Fibroblast of lung (primary cell): Measurements from ENCODE around the gene TLE5. TPM values are rescaled to one million over a fixed set of nuclear protein-coding genes. Genes with fewer than 3 reads are reported as not detected.
A peak's percentile ranks its signal among the peaks of the same experiment; 100 is the strongest.

Experiments
- DNase-seq, 2 donors: peaks; one replicate each; pipeline versions ENCODE4 v3.0.0 to v3.0.0-alpha.2; 2010; ENCODE audit warnings: low read depth in 2 of 2
- H2AFZ ChIP-seq: 2 replicates; pipeline ENCODE4 v1.5.1; 2012; ENCODE audit warnings: low read length, control low read depth, inconsistent platforms
- H3K27ac ChIP-seq: 2 replicates; pipeline ENCODE4 v1.5.1; 2011; ENCODE audit warnings: low read length, control low read depth; ENCODE audit not compliant: insufficient read depth
- H3K27me3 ChIP-seq: 2 replicates; pipeline ENCODE4 v1.5.1; 2011; ENCODE audit warnings: mild to moderate bottlenecking, low read length; ENCODE audit not compliant: control insufficient read depth, insufficient read depth
- H3K36me3 ChIP-seq: 2 replicates; pipeline ENCODE4 v1.5.1; 2011; ENCODE audit warnings: low read length; ENCODE audit not compliant: control insufficient read depth, insufficient read depth
- H3K4me1 ChIP-seq: 2 replicates; pipeline ENCODE4 v1.5.1; 2011; ENCODE audit warnings: low read length; ENCODE audit not compliant: control insufficient read depth, insufficient read depth; ENCODE audit errors: extremely low read depth
- H3K4me2 ChIP-seq: 2 replicates; pipeline ENCODE4 v1.5.1; 2011; ENCODE audit warnings: low read length, control low read depth; ENCODE audit not compliant: insufficient read depth; ENCODE audit errors: extremely low read depth
- H3K4me3 ChIP-seq, 4 experiments: fragments of 200-600 bp in 1 of 4; sonication (generic) in 1 of 4; replicated peaks in 1 of 4; 2 replicates each; pipeline ENCODE4 v1.5.1; 2011 to 2016; ENCODE audit warnings: low read length in 4 of 4, low read depth in 3 of 4, mild to moderate bottlenecking in 3 of 4, control low read depth in 2 of 4, inconsistent platforms in 1 of 4, mixed read lengths in 1 of 4; ENCODE audit not compliant: insufficient read depth in 1 of 4; ENCODE audit errors: control extremely low read depth in 1 of 4
- H3K79me2 ChIP-seq: 2 replicates; pipeline ENCODE4 v1.5.1; 2012; ENCODE audit warnings: mild to moderate bottlenecking, low read length, inconsistent platforms; ENCODE audit not compliant: control insufficient read depth, insufficient read depth
- H3K9ac ChIP-seq: 2 replicates; pipeline ENCODE4 v1.5.1; 2011; ENCODE audit warnings: mild to moderate bottlenecking, low read length, control low read depth; ENCODE audit not compliant: insufficient read depth
- H3K9me3 ChIP-seq: 2 replicates; pipeline ENCODE4 v1.5.1; 2012; ENCODE audit warnings: low read depth, low read length; ENCODE audit not compliant: control insufficient read depth, insufficient read depth
- H4K20me1 ChIP-seq: 2 replicates; pipeline ENCODE4 v1.5.1; 2011; ENCODE audit warnings: low read length; ENCODE audit not compliant: control insufficient read depth, insufficient read depth; ENCODE audit errors: extremely low read depth
- CTCF ChIP-seq, 2 donors: IDR thresholded peaks in 1 of 2; conservative IDR thresholded peaks in 1 of 2; 1 replicate in 1 of 2; 2 replicates in 1 of 2; pipeline ENCODE4 v1.5.1; 2011 to 2012; ENCODE audit warnings: low read length in 2 of 2, control low read depth in 1 of 2, inconsistent platforms in 1 of 2, low read depth in 1 of 2, mild to moderate bottlenecking in 1 of 2
- EZH2 ChIP-seq: IDR thresholded peaks from 2 replicates; pipeline ENCODE4 v1.5.1; 2012; ENCODE audit warnings: low read length, control low read depth, mild to moderate bottlenecking; ENCODE audit errors: missing control alignments
- polyA plus RNA-seq, 2 donors: library from polyadenylated mRNA; depleted of rRNA in 1 of 2; stranded (reverse) in 1 of 2; unstranded in 1 of 2; fragments of >200 nt; gene quantifications; 2 replicates each; pipeline ENCODE4 v1.2.1, GENCODE V29; 2011 to 2012; ENCODE audit warnings: missing spikeins in 1 of 2
- total RNA-seq: library from RNA; depleted of rRNA; stranded (reverse); fragments of >200 nt; gene quantifications from 2 replicates; pipeline ENCODE4 v1.2.1, GENCODE V29; 2014

Gene TLE5
- total and polyA plus RNA-seq, 2 donors (not counting 1 experiment from before 2014, with no cell fraction given): 173 to 319 TPM

GRCh38 chr19:3109491-3109890, 47.2 kb upstream of the TLE5 start:
- TF ChIP-seq EZH2 (no peak), CTCF (conservative IDR thresholded peaks at IDR 0.05 in 1 of 2, IDR thresholded peaks at IDR 0.05 in 1 of 2; ENCODE audit: low read depth in 1 of 2, low read length in 2 of 2) (no peak)
- H3K4me1 ChIP-seq: no peaks in the 10 kb centered on the region
- H3K36me3 ChIP-seq: peaks cover 5% of the 10 kb centered on the region
- H3K27ac ChIP-seq: no peak overlapping the region
- no peak overlapping the region for H2AFZ ChIP-seq
- DNase-seq: no peak
- no peak overlapping the region for H3K4me2 ChIP-seq
- H3K79me2 ChIP-seq: peaks cover 63% of the 10 kb centered on the region
- no peaks in the 10 kb centered on the region for H4K20me1 ChIP-seq
- no peak overlapping the region for H3K9ac ChIP-seq
- H3K9me3 ChIP-seq: no peaks in the 10 kb centered on the region
- H3K27me3 ChIP-seq: no peaks in the 10 kb centered on the region
- no peak overlapping the region for H3K4me3 ChIP-seq

DNA sequence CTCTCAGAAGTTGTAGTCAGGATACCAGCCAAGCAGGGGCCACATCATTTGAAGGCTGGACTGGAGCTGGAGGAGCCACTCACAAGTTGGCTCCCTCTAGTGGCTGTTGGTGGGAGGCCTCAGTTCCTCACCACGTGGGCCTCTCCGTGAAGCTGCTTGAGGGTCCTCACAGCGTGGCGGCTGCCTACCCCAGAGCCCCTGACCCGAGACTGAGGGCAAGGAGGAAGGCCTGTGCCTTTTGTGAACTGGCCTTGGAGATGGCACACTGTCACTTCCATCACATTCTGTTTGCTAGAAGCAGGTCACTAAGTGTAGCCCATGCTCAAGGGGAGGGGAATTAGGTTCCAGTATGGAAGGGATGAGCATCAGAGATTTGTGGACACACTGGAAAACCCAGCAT, 46.5 kb upstream of the TLE5 start:
- peak; percentile 39 to 53 for DNase-seq
- Histone ChIP-seq H3K36me3 (peaks cover 5% of the 10 kb centered on the region), H3K27me3 (no peaks in the 10 kb centered on the region), H3K9me3 (no peaks in the 10 kb centered on the region), H3K4me3 (no peak overlapping the region), H3K9ac (no peak overlapping the region), H3K4me1 (no peaks in the 10 kb centered on the region), H3K27ac (no peak overlapping the region), H4K20me1 (no peaks in the 10 kb centered on the region), H3K4me2 (no peak overlapping the region), H2AFZ (no peak overlapping the region), H3K79me2 (peaks cover 69% of the 10 kb centered on the region)
- TF ChIP-seq EZH2 (no peak), CTCF (conservative IDR thresholded peaks at IDR 0.05 in 1 of 2, IDR thresholded peaks at IDR 0.05 in 1 of 2; ENCODE audit: low read depth in 1 of 2, low read length in 2 of 2) (peak; percentile 81 to 92)

DNA sequence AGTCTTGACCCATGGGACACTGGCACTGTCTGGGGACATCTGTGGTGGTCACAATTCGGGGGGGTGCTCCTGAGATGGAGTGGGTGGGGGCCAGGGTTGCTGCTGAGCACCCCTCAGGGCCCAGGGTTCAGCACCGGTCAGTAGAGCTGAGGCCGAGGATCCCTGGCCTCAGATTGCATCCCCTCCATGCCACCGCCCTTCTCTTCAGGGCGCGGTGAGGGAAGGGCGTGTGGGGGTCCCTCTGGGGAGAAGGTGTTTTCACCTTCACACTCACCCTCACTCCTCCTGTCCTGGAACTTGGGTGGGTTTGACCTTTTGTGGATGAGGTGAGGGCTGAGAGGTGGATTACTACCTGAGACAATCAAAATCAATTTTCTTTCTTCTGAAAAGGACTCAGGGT, 45.4 kb upstream of the TLE5 start:
- peaks cover 4% of the 10 kb centered on the region for H3K36me3 ChIP-seq
- no peaks in the 10 kb centered on the region for H3K9me3 ChIP-seq
- DNase-seq: no peak
- no peak overlapping the region for H3K27ac ChIP-seq
- H3K79me2 ChIP-seq: peaks cover 72% of the 10 kb centered on the region
- H3K4me1 ChIP-seq: no peaks in the 10 kb centered on the region
- no peak overlapping the region for H3K9ac ChIP-seq
- TF ChIP-seq CTCF (conservative IDR thresholded peaks at IDR 0.05 in 1 of 2, IDR thresholded peaks at IDR 0.05 in 1 of 2; ENCODE audit: low read depth in 1 of 2, low read length in 2 of 2) (no peak), EZH2 (no peak)
- H3K4me3 ChIP-seq: no peak overlapping the region
- no peaks in the 10 kb centered on the region for H4K20me1 ChIP-seq
- H2AFZ ChIP-seq: no peak overlapping the region
- H3K27me3 ChIP-seq: no peaks in the 10 kb centered on the region
- no peak overlapping the region for H3K4me2 ChIP-seq
